HG02973 (cell line): ENCODE measurements around the gene DNAJC22.
"Not testable (repeated sequence)": the region's sequence is repeated elsewhere in the genome, so short reads cannot be mapped to it uniquely, and the experiment has no call there.

Experiments
- ATAC-seq: cut with Tn5 transposase; IDR thresholded peaks from one replicate; pipeline ENCODE4 v1.9.1; 2021; ENCODE audit warnings: moderate library complexity; ENCODE audit not compliant: unreplicated experiment

The DNAJC22 gene

DNA sequence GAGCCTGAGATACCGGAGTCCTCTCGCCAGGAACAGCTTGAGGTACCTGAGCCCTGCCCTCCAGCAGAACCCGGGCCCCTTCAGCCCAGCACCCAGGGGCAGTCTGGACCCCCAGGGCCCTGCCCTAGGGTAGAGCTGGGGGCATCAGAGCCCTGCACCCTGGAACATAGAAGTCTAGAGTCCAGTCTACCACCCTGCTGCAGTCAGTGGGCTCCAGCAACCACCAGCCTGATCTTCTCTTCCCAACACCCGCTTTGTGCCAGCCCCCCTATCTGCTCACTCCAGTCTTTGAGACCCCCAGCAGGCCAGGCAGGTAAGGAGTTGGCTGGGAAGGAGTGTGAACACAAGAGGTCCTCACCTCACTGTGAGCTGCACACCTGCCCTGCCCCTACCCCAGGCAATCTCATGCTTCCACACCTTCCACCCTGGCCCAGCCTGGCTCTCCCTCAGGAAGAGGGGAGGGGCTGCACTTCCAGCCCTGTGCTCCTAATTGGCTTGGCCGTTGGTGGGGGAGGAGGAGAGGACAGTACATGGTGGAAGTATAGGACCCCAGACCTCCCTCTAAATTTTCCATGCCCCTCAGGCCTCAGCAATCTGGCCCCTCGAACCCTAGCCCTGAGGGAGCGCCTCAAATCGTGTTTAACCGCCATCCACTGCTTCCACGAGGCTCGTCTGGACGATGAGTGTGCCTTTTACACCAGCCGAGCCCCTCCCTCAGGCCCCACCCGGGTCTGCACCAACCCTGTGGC, 15.9 kb upstream of the DNAJC22 start:
- ATAC-seq = no peak

DNA sequence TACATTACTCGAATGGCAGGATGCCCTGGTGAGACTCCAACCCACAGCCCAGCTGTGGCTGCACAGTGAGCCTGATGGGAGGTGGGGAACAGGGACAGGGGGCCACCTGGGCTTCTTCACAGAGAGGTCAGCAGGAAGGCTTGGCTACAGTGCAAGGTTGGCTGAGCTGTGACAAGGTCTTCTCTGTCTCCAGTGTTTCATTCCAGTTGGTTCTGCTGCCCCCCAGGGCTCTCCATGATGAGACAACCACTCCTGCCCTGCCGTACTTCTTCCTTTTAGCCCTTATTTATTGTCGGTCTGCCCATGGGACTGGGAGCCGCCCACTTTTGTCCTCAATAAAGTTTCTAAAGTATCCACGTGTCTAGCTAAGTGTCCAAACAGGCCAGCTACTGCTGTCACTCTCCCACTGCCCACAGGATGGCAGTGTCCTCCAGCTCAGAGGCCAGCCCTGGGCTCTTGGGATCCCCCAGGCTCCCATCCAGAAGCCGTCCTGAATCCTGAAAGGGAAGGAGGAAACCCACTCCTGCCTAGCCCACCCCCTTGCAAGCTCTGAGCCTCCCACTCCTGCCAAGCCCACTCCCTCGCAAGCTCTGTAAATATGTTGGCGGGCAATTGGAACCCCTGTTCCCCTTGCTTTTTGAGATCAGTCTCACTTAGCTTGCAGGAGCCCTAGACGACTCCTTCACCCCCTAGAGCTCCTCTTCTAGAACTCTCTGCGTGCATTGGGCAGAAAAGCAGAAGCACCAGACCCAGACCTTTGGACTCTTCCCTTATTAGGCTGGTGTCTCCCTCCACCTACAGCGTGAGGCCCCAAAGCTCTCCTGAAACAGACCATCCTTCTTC, 15.1 kb upstream of the DNAJC22 start:
- ATAC-seq = no peak

DNA sequence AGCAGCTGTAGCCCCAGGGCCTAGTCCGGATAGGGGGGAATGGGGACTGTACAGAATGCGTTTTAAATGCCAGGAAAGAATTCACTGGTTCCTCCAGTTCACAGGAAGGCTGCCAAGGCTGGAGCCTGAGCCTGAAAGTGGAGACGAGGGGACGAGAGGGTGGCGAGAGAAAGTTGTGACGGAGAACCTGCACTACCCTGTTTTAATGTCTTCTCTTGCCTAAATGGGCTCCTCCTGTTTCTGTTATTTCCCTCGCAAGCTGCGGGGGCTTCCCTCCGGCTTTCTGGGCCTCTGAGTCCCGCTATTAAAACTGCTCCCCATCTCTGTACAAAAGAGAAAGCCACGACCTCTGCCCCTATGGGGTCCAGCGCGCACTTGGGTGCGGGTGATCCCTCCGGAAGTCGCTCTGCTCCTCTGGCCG, 14.2 kb upstream of the DNAJC22 start:
- no peak for ATAC-seq

DNA sequence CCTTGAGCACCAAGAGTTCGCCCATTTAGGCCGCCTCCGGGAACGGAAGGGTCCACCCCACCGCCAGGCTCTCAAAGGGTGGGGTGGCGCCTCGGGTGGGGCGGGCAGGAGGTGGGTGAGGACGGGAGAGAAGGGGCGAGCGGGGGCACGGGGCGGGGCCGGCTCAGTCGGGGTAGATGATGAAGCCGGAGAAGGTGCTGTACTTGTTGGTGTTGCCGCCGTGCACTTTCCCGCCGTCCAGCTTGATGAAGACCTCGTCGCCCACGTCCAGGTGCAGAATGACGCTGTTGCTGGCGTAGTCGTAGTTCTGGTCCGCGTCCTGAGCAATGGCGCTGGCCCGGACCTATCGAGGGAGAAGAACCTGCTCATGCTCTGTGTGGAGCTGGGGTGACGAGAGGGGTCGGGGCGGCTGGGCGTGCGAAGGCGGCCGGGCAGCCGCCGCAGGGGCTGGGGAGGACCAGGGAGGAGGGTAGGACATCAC, 13.8 kb upstream of the DNAJC22 start:
- no peak for ATAC-seq

DNA sequence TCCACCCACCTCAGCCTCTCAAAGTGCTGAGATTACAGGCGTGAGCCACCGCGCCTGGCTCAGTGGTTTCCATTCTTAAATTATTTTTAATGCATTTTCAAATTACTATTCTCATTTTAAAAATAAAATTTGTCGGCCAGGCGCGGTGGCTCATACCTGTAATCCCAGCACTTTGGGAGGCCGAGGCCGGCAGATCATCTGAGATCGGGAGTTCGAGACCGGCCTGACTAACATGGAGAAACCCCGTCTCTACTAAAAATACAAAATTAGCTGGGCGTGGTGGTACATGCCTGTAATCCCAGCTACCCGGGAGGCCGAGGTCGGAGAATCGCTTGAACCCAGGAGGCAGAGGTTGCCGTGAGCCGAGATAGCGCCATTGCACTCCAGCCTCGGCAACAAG, 12.9 kb upstream of the DNAJC22 start:
- not testable (repeated sequence) for ATAC-seq

DNA sequence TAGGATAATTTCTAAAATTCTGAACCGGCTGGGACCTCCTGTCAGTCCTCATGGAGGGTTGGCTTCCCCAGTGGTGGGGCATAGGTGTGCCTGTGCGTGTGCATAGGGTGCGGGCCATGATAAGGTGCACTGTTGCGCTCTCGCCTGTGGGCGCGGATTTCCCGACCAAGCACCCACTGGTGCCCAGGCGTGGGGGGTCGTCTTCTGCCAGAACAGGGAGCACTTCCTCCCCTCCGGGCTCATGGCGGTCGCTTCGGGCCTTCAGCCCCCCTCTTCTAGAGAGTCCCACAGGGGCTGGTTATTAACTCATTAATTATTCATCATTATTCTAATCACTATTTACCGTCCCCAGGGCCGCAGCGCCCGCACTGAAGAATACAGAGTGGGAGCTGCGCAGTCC, 12.5 kb upstream of the DNAJC22 start:
- ATAC-seq = no peak

DNA sequence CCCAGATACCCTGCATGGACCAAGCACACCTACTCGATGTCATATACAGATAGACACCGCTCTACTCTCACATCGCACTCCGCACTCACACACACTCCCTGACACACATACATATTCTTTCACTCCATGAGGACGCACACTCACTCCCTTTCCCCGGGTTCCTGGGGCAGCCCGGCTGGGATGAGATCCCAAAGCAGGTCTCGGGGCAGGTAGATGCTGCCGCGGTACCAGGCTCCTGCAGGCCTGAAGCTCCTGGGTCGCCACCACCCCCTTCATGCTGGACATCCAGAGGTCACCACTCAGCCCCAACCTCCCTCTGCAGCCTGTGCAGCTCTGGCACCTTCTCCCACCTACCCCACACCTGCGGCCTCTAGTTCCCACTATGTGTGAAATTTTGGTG, 12.0 kb upstream of the DNAJC22 start:
- no peak for ATAC-seq

DNA sequence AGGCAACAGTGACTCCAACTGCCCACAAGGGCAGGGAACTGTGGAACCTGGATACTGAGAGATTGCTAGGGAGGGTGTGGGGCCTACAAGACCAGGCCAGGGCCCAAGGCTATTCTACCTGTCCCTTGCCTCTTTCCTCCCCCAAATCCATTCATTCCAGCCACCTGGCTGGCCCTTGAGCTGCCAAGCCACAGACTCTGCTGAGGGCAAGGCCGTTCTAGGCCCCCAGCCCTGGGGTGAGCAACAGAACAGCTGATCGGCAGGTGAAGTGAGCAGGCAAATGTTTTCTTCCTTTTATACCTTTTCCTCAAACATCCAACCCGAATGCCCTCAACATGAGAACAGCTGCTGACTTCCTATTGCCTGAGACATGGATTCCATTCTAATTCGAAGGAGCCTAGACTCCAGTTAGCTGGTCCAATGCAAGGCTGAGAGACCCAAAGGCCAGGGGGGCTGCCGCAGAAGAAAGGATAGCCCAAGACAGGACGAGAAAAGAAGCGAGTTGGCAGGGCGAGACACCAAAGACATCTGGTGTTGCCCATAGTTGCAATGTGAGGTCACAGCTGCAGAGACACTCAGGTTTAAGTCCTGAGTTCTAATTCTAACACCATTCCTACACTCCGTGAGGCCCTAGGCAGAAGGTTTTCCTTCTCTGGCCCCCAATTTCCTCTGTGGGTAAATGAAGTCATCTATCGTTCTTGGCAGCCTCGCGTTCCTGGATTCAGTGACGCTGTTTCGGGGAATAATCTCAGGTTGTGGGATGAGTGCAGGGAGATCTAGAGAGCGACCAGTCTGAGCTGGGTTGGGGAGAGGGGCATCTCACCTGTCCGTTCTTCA, 11.4 kb upstream of the DNAJC22 start:
- ATAC-seq = no peak

DNA sequence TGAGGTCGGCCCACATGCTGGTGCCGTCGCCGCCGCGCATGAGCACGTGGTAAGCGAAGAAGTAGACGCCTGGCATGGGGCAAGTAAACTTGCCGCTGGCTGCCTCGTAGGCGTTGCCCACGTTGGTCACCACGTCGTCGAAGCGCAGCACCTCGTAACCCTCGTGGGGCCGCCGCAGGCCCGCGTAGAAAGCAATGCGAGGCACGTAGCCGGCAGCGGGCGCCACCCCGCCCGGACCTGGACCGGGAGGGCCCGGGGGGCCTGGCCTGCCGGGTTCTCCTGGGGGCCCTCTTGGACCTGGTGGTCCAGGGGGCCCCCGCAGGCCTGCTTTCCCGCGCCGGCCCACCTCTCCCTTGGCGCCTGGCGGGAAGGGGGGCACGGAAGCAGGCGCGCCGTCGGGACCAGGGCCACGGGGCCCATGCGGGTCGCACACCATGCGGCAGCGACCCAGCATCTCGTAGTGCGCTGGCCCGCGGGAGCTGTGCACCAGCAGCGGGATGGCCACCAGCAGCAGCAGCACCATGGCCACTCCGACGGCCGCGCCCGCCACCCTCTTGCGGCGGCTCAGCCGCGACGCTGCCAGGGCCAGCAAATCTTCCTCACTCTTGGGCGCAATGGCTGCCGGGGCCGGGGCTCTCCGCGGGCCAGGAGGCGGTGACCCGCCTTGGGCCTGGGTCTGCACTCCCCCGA, 10.6 kb upstream of the DNAJC22 start:
- ATAC-seq = no peak

DNA sequence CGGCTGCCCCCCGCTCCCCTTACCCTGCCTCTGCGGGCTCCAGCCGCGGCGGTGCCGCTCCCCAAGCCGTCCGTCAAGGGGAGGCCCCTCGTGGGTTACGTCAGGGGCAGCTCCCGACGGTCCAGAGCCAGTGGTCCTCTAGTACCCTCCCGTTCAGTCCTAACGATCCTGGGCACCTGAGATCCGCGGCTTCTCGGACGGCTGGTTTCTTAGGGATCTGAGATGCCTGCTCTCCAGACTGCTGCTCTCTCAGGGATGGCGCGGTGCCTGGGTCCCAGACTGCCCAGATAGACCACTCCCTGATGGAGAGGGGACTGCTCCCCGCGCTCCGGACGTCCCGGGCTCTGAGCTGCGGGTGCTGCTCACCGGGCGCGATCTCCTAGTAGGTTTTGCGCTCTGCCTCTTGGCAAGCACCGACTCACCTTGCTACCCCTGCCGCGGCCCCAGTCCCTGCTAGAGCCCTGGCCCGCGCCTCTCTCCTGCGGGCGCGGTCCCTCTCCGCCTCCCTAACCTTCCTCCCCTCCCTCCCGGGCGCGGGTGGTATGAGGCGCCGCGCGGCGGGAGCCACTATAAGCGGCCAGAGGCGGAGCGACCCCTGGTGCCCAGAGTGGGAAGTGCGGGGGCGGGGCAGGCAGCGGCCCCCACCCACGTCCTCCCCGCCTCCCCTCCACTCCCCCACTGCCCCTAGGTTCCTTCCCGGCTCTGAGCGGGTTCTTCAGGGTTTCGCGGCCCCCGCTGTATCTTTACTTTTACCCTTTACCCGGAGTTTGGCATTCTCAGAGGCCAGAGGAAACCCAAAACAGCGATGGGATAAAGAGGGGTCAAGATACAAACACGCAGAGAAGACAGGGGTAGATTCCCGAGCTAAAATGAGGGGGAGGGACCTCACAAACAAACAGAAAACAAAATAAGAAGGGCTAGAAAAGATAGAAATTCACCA, 9.8 kb upstream of the DNAJC22 start, which contains the start of gene C1QL4:
C1QL4 (minus strand) TSS at position 544 of the 940 bp plus-strand sequence. CDS start 711 bp downstream, outside the sequence.
- no peak for ATAC-seq

DNA sequence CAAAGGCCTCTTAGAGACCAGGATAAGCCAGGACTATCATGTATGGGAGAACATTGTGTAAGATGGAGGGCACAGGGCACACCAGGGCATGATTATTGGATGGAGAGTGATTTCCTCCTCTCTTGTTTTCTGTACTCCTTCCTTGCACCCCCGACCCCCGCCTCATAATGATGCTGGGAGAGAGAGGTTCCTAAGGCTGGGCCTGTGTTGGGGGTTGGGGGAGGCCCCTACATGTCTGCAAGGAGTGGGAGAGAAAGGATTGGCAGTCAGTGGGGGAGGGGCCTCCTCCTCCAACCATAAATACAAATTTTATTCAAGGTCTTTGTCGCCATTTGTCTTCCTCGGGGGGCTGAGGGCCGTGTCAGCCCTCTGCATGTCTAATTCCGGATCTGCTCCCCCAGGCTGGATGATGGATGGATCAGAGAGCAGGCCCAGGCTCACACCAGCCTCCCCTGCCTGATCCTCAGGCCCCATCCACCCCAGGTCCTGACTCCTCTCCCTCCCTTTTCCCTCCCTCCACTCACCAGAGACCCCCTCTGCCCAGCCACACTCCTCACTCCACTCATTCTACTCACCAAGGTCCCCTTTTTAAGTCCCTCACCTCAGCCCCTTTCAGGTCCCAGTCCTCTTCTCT, 7.7 kb upstream of the DNAJC22 start:
- no peak for ATAC-seq

DNA sequence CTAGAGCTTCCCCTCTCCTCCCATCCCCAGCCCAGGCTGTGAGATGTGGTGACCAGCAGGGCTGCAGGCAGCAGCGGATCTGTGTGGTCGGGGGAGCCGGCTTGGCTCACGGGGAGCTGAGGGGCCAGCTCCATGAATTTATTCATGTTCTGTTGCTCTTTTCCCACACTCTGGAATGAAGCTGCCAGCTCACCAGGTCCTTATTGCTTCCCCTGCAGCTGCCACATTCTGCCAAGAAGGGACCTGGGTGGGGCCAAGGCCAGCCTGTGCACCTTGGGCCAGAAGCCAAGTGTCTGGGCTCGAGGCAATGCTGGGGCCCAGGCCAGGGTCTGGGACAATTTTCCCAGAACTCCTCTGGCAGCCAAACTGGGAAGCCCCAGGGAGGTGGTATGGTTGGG, 7.2 kb upstream of the DNAJC22 start:
- ATAC-seq = no peak

DNA sequence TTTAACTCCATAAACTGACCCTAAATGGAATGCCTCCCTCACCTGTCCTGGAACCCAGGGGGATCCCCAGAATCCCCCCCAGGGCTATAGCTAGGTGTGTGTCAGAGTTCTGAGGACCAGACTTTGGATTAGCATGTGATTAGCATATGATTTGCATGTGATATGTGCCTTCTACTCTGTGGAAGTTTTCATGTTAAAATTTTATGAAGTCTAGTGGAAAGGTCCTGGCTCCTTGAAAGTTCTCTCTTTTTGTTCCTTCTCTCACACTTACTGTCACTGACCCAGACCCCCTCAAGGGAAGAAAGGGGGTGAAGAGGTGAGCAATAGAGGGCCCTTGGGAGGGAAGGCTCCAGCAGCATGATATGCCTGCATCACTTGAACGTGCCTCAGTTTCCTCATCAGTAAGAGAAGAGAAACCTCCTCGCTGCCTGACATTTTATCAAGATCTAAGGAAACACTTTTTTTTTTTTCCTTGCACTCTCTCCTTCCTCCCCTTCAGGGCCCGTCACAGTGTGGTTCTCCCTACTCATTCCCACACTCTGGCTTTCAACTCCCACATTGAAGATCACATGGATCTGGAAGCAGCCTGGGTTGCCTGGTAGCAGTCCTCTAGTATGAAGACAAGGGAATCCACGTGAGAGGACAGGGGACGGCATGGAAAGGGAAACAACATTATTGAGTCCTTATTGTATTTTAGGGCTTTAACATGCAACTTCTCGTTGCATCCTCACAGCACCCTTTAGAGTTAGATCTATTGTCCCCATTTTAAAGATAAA, 6.4 kb upstream of the DNAJC22 start:
- ATAC-seq = no peak

DNA sequence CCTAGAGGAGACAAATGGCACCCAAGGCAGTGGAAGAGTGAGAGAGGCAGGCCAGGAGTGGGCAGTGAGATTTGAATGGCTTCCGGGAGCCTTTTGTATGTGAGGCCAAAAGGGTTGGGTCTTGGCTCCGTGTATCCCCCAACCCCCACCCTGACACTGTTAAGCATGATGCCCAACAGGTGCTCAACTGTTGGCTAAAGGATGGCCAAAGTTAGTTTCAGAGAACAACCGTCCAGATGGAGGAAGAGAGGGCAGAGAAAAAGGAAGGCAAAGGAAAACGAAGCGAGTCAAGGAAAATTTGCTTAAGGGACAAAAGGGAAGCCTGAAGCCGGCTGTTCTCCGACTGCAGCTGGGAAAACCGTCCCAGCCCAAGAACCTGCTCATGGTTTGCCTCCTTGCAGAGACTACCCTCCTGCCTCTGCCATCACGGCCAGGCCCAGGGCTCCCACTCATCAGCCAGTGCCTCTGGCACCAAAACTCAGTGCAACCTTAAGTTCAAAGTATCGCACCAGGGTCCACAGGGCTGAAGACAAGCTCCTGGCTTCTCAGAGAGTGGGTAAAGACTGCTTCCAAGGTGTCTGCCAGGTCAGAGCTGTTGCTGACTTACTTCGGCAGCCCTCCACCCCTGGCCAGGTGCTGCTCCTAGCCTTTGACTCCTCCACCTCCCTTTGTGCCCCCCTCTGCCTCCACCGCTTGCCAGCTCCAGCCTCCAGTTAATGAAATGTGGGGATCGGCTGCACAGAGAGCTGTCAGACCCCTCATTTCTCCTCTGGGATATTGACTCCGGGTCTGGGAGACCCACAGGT, 5.5 kb upstream of the DNAJC22 start:
- ATAC-seq = no peak

DNA sequence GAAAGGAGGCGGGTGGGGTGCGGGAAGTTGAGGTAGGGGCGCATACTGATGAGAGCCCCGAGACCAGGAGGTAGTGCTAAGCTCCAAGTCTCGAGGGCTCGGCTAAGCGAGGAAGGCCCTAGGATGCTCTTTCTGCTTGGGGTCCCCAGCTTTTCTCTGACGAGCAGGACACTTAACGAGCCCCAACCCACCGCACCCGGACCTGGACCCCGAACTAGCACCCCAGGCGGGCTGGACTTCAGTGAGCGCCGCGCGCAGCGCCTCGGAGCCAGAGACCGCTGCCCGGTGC, 5.0 kb upstream of the DNAJC22 start:
- no peak for ATAC-seq

DNA sequence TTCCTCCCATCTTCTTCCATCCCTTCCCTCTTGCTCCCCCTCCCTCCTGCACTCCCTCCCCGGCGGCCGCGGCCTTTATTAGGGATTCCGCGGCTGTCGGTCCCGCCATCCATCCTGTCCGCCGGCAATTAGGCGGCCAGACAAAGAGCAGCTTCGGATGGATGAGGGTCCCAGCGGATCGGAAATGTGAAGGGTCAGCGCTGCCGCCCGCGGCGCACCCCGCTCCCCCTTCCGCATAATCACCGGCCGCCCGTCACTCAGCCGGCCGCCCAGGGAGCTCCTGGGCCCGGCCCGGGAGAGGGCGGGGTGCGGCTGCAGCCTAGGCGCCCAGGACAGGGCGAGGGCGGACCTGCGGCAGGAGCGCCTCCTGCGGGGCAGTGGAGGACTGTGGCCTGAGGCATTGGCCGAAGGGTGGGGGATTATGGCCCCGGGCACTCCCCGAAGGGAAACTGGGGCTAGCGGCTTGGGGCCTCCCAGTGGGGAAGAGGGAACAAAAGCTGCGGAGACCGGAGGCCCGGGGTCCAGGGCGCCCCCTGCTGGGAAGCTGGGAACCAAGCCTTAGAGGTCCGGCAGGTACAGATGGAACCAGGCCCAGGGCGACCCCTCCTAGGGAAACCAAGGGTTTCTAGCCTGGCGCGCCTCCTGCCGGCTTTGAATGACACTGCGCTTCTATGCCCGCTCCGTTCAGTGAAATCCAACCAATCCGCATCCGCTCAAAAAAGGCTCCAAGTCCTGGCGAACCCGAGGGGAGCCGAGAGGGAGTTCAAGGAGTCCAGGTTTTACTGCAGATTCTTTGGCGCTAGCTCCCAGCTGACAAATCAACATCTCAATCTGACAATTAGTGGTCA, 4.4 kb upstream of the DNAJC22 start:
- peak; percentile 66 for ATAC-seq
